Left colon (tissue), 2 donors: Measurements from ENCODE around the gene ERGIC1. TPM values are rescaled to one million over a fixed set of nuclear protein-coding genes. Genes with fewer than 3 reads are reported as not detected.
A peak's percentile ranks its signal among the peaks of the same experiment; 100 is the strongest.
"Not testable (repeated sequence)": the region's sequence is repeated elsewhere in the genome, so short reads cannot be mapped to it uniquely, and the experiment has no call there.

Experiments used
- ATAC-seq: fragments of 200-7000 bp; cut with Tn5 transposase; one replicate; pipeline ENCODE4 v1.9.1; 2020; ENCODE audit warnings: mild to moderate bottlenecking, moderate library complexity
- DNase-seq, 2 donors: peaks; one replicate each; pipeline ENCODE4 v3.0.0-alpha.2; 2020
- intact Hi-C, 2 donors: fragments of 100-400 bp; cut with DNase I in 1 of 2; cut with micrococcal nuclease in 1 of 2; formaldehyde crosslinking; loops; one replicate each; pipeline versions ENCODE4 v1.11.2 to v1.14.0; 2022; cut with DNase I, micrococcal nuclease
- total RNA-seq, 2 donors: library from RNA; stranded (reverse); fragmentation: NEBNext Ultra II Directional; extraction: Animal tissue kit (Norgen Biotek cat#: 25700); gene quantifications; one replicate each; pipeline ENCODE4 v1.2.1, GENCODE V29; 2021
- donor health status: DM: no; HTN: no; CAD: no.
- donor health status: DM: yes; HTN: yes; CAD: no.

The ERGIC1 gene
- total RNA-seq, 2 donors from 2014 or later: 201 to 223 TPM

GRCh38 chr5:172798422-172799215, 35.4 kb upstream of the ERGIC1 start:
- ATAC-seq: no peak
- intact Hi-C loops: no loop called here
- DNase-seq: no peak

- ATAC-seq (no peak), DNase-seq (no peak)
- intact Hi-C loops: no loop called here
These were observed 34.6 kb upstream of the ERGIC1 start for GRCh38 chr5:172799416-172799815.

- peak in 1 of 2 donors; percentile 58 for DNase-seq
These were observed 33.9 kb upstream of the ERGIC1 start for GRCh38 chr5:172800088-172800551.

DNA sequence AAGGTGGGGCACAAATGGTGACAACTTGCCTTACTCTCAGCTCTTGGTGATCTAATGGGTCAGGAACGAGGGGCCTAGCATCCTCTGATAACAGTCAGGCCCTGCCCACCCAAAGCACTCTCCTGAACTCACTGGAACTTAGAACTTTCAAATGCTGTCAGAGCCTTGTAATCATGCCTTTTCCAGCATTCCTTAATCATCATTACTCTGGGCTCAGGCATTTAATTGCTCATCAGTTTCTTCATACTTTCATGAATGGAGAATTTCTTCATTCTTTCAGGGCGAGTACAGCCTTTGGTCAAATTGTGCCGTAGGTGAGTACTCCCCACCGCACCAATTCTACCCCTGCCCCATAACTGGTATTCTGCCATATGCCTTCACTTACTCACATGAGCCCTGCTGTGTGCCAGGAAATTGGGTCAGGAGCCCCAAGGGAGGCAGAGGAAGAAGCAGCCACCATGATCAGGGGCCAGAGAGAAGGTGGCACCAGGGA, 32.8 kb upstream of the ERGIC1 start:
- intact Hi-C loops: no loop called here
- no peak for DNase-seq
- ATAC-seq: no peak

More at GRCh38 chr5:172800088-172800551, 33.9 kb upstream of the ERGIC1 start:
- intact Hi-C loops: no loop called here
- peak; percentile 22 for ATAC-seq

DNA sequence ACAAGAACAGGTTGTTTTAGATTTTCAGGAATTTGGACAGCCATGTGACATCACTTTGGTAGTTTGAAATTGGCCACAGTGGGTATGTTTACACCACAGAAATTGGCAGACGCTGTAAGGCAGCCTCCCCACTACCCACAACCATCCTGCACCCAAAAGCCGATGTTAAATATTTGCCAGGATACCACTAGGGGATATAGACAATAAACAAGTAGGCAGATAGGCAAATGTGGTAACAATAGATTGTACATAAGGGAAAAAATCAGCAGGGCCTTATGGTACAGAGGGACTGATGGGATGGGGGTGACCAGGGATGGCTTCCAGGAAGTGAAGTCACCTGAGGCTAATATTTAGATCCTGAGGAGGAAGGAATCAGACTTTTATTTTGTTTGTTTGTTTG, 31.9 kb upstream of the ERGIC1 start:
- no peak for DNase-seq
- ATAC-seq: no peak
- intact Hi-C loops: no loop called here

DNA sequence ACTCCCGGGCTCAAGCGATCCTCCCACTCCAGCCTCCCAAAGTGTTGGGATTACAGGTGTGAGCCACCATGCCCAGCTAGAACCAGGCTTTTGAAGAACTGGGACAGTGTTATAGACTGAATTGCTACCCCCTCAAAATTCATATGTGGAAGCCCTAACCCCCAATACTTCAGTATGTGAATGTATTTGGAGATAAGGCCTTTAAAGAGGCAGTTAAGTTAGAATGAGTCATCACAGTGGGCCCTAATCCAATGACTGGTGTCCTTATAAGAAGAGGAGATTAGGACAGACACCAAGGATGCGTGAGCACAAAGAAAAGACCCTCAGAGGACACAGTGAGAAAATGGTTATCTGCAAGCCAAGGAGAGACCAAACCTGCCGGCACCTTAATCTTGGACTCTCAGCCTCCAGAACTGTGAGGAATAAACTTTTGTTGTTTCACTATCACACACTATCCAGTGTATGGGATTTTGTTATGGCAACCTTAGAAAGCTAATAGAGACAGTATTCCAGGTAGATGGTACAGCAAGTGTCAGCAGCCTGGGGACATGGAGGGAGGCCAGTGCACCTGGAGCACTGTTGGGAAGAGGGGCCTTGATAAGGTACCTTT, 31.4 kb upstream of the ERGIC1 start:
- intact Hi-C loops: no loop called here
- ATAC-seq (no peak), DNase-seq (no peak)

- DNase-seq (no peak), ATAC-seq (no peak)
- intact Hi-C loops: no loop called here
These were observed 28.9 kb upstream of the ERGIC1 start for GRCh38 chr5:172805018-172805683.

DNA sequence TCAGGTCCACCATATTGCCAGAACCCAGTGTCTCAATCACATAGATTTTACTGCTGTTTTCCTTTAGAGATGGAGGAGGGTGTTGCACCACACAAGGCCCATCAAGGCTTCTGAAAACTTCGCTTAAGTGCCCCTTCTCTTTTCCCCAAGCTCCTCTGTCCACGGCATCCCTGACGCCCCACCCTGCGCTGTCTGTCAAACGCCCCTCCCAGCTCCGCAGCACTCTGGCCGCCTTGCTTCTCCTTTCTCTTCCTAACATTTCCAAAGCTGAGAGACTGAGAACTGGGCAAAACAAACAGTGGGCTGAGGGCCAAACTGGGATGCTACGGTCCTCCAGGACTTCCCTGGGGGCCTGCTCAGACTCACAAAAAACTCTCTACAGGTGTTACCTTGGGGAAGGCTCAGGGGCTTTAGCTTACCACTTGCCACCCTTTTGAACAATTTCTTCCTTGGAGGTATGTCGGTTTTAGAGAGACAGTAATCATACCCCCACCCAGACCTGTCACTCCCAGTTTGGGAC, 28.3 kb upstream of the ERGIC1 start:
- DNase-seq: no peak
- ATAC-seq: no peak
- intact Hi-C loops: no loop called here

- intact Hi-C loops: no loop called here
- DNase-seq: peak; percentile 95 to 96
- ATAC-seq: peak; percentile 98
These were observed 27.0 kb upstream of the ERGIC1 start for GRCh38 chr5:172806897-172807672.

- intact Hi-C loops: no loop called here
- no peak for DNase-seq
- ATAC-seq: peak; percentile 10
These were observed 26.2 kb upstream of the ERGIC1 start for GRCh38 chr5:172807766-172808311.

DNA sequence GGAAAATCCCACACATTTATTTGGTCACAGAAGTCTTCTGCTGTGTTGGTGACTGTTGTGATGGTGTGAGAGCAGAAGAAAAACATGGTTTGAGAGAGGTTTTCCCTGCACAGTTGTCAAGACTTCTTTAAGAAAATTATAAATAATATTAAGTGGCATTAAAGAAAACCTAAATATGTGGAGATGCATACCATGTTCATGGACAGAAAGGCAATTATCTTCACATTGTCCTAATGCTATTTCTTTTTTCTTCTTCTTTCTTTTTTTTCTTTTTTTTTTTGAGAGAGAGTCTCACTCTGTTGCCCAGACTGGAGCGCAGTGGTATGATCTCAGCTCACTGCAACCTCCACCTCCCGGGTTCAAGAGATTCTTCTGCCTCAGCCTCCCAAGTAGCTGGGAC, 24.3 kb upstream of the ERGIC1 start:
- ATAC-seq (no peak), DNase-seq (no peak)
- intact Hi-C loops: no loop called here

- ATAC-seq, intact Hi-C loops, DNase-seq: not testable (repeated sequence)
These were observed 23.1 kb upstream of the ERGIC1 start for GRCh38 chr5:172810996-172811395.

GRCh38 chr5:172815631-172816030, 18.4 kb upstream of the ERGIC1 start:
- no peak for DNase-seq
- intact Hi-C loops: no loop called here
- ATAC-seq: no peak

- DNase-seq: no peak
- intact Hi-C loops: no loop called here
- no peak for ATAC-seq
These were observed 17.0 kb upstream of the ERGIC1 start for GRCh38 chr5:172816925-172817562.

GRCh38 chr5:172817664-172818063, 16.4 kb upstream of the ERGIC1 start:
- intact Hi-C loops: no loop called here
- no peak for DNase-seq
- no peak for ATAC-seq

GRCh38 chr5:172818081-172818480, 16.0 kb upstream of the ERGIC1 start:
- ATAC-seq (no peak), DNase-seq (no peak)
- intact Hi-C loops: no loop called here

DNA sequence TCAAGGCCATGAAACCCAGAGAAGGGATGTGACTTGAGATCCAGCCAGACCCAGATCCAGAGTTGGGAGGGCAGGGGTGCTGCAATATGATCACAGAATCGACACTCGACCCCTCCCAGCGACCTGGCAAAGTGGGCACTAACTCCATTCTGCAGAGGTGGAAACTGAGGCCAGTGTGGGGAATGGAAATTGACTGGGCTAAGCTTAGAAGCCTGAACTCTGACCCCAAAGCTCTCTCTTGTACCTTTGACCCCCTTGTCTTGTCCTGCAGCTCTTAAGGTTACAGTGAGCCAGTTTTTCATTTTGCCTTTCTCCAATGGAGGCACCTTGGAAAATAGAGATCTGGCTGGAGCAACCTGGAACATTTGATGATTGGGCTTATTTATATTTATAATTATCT, 14.5 kb upstream of the ERGIC1 start:
- peak; percentile 31 for ATAC-seq
- intact Hi-C loops: no loop called here
- DNase-seq: no peak
